ENCODE measurements around the gene HARS2.
"Not testable (repeated sequence)": the region's sequence is repeated elsewhere in the genome, so short reads cannot be mapped to it uniquely, and the experiment has no call there.

The HARS2 gene

DNA sequence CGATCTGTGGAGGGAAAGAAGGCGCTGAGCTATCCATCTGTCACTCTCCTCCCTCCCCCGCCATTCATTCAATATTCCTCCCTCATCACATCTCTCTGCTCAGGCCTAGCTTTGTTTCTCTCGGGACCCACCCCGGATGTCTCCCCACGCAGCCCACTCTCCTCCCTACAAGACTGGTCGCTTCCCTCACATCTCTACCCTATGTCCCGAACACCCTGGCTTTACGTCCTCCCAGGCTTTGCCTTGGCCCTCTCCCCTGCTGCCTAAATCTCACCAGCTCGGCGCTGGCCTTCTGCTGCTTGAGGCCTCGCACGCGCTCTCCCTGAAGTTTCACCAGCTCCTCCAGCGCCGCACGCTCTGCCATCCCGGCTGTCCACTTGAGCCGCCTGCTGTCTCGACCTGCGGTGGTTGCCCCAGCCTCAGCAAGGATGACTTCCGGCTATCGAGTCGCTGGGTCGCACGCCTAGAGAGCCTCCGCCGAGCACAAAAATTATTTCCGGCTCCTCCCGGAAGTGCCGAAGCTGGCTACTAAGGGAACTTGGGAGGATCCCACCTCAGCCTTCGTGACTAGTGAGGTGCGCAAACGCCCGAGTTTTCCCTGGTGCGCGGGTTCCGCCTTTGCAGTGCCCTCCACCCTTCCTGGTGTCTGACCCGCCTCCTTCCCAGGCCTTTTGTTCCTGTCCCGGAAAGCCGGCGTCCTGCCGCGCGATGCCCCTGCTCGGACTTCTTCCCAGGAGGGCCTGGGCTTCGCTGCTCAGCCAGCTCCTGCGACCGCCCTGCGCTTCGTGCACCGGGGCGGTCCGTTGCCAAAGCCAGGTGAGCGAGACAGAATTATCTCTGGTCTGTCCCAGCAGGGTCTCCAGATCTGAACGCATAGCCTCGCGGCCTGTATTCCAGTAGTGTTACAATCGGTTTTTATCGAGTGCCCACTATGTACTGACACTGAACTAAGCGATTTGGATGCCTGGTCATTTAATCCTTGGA, at the start of gene HARS2, which contains the start of gene HARS1:
HARS2 (plus strand) TSS at position 515 of the 984 bp plus-strand sequence; CDS start at position 709, 194 bp downstream.
HARS1 (minus strand) TSS at position 430 of the 984 bp plus-strand sequence; CDS start at position 364, 66 bp downstream.
- DNase-seq: peak; percentile 98

DNA sequence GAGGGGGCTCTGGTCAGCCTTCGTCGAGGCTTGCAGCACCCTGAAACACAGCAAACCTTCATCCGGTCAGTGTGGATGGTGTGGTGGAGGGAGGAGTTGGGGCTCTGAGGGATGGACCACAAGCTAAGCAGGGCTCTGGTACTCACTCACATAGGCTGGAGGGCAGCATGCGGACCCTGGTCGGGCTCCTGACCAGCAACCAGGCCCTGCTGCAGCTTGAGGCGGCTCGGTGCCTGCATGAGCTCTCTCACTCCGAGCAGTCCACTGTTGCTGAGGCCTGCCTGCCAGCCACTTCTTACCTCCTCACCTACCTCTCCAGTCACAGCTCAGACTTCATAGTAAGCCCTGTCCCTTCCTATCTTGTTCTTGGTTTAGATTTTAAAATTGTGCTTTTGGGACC, 49.5 kb upstream of the HARS2 start:
- DNase-seq: no peak

DNA sequence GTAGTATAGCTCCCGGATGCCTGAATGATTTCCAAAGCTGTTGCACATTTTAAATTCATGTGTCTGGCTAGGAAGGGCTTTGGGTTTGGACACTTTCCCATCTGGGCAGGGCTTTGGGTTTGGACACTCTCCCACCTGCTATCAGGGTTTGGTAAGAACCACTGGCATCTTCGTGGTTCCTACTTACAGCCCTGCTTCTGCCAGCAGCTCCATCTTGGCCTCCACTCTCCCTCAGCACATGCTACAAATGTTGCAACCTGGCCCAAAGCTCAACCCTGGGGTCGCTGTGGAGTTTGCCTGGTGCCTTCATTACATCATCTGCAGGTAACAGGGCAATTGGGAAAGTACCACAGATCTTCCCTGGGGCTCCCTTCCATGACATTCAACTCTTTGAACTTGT, 48.5 kb upstream of the HARS2 start:
- DNase-seq: no peak

- DNase-seq: no peak
Observed at GRCh38 chr5:140647042-140647419, 44.2 kb upstream of the HARS2 start.

DNA sequence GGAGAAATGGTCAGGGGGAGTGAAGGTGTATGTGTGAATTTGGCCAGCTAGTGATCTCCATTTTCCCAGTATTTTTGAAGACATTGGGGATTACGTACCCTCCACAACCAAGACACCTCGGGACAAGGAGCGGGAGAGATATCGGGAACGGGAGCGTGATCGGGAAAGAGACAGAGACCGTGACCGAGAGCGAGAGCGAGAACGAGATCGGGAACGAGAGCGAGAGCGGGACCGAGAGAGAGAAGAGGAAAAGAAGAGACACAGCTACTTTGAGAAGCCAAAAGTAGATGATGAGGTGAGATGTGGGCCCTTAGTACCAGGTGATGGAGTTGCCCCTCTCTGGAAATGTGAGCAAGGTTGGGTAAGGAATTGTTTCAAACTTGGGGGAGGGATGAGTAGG, 32.4 kb upstream of the HARS2 start:
- DNase-seq: no peak

DNA sequence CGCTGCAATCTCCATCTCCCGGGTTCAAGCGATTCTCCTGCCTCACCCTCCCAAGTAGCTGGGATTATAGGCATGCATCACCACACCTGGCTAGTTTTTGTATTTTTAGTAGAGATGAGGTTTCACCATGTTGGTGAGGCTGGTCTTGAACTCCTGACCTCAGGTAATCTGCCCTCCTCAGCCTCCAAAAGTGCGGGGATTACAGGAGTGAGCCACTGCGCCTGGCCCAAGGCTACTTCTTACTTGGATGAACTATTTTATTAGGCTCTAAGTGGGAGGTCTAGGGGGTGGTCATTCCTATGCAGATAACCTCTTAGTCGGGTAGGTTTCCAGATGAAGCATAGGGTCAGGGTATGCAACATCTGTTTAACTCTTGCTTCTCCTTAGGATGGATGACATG, 30.9 kb upstream of the HARS2 start:
- not testable (repeated sequence) for DNase-seq

DNA sequence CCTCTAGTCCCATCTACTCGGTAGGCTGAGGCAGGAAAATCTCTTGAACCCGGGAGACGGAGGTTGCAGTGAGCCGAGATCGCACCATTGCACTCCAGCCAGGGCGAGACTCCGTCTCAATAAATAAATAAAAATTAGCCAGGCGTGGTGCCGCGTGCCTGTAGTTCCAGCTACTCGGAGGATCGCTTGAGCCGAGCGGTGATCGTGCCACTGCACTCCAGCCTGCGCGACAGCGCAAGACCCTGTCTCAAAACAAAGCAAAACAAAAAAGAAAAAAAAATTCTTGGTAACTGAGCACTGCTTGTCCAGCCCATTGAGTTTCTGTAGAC, 27.3 kb upstream of the HARS2 start:
- DNase-seq: no peak

DNA sequence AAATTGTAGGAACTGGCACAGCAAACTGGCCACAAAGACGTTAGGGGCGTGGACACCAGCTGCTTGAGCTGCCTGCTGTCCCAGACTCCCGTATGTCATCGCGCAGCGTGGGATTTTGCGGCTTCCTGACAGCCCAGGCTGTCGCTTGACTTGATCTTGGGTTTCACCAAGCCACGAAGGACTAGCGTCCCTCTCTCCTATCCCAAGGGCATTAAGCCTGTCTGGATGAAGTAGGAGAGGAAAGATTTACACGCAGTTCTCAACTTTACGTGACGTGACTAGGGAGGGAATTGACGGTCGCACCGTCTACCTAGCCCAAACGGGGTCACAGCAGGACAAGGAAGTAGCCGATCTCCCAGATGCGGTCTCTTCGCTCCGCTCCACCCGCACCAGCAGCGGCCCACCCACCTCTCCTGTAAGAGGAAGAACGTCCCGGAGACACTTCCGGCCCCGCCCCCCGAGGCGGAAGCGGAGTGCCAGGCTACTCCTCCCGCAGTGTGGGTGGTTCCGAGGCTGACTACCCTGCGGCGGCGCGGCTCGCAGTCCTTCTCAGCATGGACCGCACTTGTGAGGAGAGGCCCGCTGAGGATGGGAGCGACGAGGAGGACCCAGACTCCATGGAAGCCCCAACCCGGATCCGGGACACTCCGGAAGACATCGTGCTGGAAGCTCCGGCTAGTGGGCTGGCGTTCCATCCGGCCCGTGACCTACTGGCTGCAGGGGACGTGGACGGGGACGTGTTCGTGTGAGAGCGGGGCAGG, 26.7 kb upstream of the HARS2 start, which contains the start of gene WDR55:
WDR55 (plus strand) TSS at position 546 of the 761 bp plus-strand sequence; CDS start at position 555, 9 bp downstream.
- peak; percentile 99 for DNase-seq

DNA sequence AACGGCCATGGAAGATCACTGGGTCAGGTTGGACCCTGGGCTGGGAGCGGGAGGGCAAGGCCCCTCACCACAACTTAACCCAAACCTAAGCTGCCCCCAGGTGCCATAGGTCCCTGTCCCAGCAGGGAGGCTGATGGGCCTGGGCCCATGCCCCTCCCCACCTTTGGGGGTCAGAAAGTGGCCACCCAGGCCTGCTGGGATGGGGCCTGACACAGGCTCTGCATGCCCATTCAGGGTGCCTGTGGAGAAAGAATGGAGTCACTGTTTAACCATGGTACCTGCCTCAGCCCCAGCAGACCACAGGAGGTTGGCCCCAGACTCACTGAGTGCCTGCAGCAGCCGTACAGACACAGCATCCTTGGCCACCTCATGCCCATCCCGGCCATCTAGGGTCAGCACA, 20.2 kb upstream of the HARS2 start:
- not testable (repeated sequence) for DNase-seq

DNA sequence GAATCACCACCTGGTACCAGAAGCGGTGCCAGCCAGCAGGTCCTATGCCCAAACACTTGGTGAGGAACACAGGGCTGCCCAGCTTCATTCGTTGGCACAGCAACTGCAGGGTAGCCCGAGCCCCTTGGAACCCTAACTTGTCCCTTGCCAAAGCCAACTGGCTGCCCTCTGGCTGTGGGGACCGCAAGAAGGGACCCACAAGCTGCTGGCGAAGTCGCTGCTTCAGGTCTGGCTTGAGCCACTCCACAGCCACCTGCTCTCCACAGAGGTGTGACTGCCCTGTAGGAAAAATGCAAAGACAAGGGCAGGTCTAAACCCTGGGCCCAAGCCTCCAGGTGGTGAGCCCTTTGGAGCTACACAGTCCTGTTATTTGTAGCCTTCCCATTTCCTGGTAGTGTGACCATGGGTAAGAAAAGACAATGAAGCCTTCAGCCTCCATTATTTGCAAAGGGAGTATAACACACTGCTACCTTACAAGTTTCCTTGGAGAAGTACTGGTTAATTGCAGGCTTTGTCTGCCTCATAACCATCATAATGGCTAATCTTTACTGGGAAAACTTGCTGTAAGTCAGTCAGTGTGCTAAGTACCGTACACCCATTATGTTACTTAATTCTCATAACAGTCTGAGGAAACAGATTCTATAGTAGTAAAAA, 19.7 kb upstream of the HARS2 start:
- DNase-seq: no peak

- DNase-seq: peak; percentile 57
Observed at GRCh38 chr5:140672455-140673186, 18.6 kb upstream of the HARS2 start.

GRCh38 chr5:140673187-140673976, 17.9 kb upstream of the HARS2 start, which contains the start of gene DND1:
Gene DND1 (minus strand): TSS chr5:140673576. CDS start chr5:140673542, 34 bp downstream.
- no peak for DNase-seq

GRCh38 chr5:140674211-140674610, 17.0 kb upstream of the HARS2 start:
- no peak for DNase-seq

DNA sequence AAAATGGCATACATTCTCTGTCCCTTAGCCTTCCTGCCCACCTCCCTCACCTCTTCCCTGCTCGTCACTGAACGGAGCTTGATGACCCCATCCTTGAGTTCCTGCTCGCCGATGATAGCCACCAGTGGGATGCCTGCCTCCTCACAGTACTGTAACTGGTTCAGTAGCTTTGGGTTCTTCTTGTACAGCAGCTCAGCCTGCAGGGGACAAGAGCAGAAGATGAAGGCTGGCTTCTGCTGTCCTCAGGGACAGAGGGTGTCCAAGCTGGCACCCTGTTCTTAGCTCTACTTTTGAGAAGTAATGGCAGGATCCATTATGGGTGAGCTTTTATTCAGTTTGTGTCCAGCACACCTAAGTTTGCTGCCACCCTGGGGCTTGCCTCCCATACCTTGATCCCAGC, 16.6 kb upstream of the HARS2 start:
- DNase-seq: no peak

- no peak for DNase-seq
Observed at GRCh38 chr5:140677947-140678346, 13.3 kb upstream of the HARS2 start.

- DNase-seq: peak; percentile 94
Observed at GRCh38 chr5:140678993-140679392, 12.3 kb upstream of the HARS2 start.

GRCh38 chr5:140690376-140690932, 801 bp upstream of the HARS2 start:
- DNase-seq: no peak

DNA sequence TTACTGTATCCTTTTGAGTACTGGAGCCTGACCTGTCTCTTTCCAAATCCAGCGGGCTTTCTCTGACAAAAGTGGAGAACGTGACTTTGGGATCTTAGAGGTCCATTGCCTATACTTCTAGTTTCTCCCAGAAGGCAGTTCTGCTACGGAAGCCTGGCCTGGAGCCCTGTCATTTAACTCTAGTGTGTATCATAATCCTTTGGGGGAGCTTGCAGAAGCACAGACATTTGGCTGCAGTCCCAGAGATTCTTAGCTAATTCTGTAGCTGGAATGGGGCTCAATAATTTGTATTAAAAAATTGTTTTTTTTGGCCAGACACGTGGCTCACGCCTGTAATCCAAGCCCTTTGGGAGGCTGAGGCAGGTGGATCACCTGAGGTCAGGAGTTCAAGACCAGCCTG, 3.0 kb downstream of the HARS2 start:
- no peak for DNase-seq

DNA sequence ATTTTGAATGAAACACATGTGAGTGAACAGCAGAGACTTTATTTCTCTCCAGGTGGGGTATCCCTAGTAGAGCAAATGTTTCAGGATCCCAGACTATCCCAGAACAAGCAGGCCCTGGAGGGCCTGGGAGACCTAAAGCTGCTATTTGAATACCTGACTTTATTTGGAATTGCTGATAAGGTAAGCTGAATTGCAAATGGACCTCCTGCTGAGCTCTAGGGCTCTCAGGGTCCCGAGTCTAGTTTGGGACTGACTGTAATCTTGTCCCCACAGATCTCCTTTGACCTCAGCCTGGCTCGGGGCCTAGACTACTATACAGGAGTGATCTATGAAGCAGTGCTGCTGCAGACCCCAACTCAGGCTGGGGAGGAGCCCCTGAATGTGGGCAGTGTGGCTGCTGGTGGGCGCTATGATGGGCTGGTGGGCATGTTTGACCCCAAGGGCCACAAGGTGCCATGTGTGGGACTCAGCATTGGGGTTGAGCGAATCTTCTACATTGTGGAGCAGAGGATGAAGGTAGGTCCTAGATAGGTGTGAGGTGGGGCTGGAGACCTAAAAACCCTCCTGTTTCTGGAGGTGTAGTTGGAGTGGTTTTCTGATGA, 5.7 kb downstream of the HARS2 start:
- no peak for DNase-seq
